ENCODE data around the gene RUBCN.
"Not testable (repeated sequence)": the region's sequence is repeated elsewhere in the genome, so short reads cannot be mapped to it uniquely, and the experiment has no call there.

The RUBCN gene

DNA sequence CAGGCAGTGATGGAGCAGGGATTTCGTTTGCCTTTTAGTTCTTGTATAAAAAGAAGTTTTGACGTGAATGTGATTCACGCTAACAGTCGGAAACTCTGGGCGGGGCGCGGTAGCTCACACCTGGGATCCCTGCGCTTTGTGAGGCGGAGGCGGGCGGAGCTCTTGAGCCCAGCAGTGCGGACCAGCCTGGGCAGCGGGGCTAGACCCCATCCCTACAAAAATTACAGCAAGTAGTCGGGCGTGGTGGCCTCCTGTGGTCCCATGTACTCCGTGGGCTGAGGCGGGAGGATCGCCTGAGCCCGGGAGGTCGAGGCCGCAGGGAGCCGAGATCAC is 81.7 kb downstream of the RUBCN start:
- DNase-seq, result not testable (repeated sequence)

GRCh38 chr3:197654090-197654997 is 82.4 kb downstream of the RUBCN start:
- peak; percentile 46 for DNase-seq

DNA sequence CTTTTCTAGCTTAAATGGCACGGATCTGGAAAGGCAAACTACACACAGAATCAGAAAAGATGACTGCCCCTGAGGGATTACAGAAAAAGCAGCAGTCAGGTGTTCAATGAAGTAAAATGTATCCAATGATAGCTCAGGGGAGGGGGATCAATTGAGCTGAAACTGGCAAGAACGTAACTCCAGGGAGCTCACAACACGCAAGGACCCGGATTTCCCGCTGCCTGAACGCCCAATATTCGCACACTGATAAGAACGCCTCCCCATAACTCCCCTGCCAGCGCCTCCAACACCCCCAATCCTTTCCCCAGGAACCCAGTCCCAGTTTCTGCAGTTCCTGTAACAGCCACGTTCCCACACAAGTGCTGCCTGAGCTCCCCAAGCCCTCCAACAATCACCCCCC is 83.8 kb downstream of the RUBCN start:
- DNase-seq, result not testable (repeated sequence)

GRCh38 chr3:197647649-197648048 is 89.1 kb downstream of the RUBCN start:
- DNase-seq, result not testable (repeated sequence)

GRCh38 chr3:197647191-197647590 is 89.5 kb downstream of the RUBCN start:
- DNase-seq, result not testable (repeated sequence)

DNA sequence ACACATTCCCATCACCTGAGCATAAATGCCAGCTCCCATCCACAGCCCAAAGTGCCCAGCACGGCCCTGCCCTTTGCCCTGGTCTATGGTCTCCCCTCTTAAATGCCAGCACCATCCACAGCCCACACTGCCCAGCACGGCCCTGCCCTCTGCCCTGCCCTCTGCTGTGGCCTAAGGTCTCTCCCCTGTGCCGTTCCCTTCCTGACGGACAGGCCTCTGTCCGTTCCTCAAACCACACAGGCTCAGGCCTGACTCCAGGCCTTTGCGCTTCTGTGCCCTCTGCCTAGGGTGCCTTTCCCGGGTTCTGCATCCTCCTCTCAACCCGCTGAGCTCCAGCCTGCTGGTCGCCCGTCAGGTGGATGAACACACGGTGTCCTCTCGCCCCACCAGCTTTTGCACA is 90.4 kb downstream of the RUBCN start:
- DNase-seq, result not testable (repeated sequence)

- not testable (repeated sequence) for DNase-seq
Measured at GRCh38 chr3:197637556-197637955, 99.1 kb downstream of the RUBCN start.

DNA sequence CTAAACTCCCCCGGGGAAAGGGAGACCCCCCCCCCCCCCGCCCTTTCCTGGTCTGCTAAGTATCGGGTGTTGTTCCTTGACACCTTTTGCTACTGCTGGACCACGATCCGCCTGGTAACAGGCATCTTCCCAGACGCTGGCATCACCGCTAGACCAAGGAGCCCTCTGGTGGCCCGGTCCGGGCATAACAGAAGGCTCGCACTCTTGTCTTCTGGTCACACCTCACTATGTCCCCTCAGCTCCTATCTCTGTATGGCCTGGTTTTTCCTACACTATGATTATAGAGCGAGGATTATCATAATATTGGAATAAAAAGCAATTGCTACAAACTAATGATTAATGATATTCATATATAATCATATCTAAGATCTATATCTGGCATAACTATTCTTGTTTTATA is 104.7 kb downstream of the RUBCN start:
- not testable (repeated sequence) for DNase-seq

DNA sequence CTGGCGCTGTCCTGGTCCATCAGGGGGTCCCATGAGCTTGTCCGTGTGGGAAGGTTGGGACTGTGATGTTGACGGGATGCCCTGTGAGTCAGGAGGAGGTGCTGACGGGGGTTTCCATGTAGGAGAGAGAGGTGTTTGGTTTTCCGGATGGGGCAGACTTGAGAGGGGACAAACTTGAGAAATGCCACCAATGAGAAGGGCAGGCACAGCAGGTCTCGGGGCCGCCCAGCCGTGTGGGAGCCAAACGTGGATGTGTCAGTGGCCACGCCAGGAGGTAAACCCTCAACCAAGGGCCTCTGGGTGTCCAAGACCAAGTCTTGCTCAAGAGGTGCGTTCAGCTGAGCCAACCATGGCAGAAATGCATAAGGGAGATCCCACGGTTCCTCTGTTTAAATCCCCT is 105.9 kb downstream of the RUBCN start:
- not testable (repeated sequence) for DNase-seq

- not testable (repeated sequence) for DNase-seq
Measured at GRCh38 chr3:197629286-197629685, 107.4 kb downstream of the RUBCN start.

GRCh38 chr3:197627772-197628523 is 108.8 kb downstream of the RUBCN start:
- peak; percentile 90 for DNase-seq

GRCh38 chr3:197627158-197627771 is 109.4 kb downstream of the RUBCN start:
- DNase-seq, result not testable (repeated sequence)

DNA sequence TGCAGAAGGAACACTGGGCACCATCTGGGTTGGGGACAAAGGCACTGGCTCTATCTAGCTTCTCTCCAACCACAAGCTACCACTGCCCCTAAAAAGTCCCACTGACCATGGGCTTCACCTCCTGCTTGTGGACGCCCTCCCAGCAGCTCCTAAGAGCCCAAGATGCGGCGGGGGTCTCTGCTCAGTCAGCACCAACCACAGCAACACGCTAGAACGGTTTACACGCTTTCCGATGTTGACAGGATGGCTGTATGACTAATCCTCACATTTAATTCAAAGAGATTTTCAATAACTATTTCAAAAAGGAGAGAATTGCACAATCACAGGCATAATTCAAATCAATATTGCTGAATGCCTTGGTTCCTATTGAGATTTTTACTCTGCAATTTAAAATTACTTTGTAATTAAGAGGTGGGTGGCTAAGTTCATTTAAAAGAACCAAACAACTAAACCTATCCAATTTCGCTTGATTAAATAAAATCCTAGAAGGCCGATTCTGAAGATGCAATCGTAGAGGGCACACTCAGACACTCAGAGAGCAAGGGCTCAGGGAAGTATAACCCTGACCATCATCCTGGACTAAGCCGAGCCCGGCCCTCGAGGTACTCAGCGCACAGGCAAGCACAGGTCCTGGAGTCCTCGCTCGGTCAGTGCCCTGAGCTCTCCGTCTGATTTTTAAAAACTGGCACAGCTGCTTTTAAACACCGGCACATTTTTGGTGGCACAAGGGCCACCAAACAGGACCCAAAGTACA is 110.1 kb downstream of the RUBCN start:
- DNase-seq, result not testable (repeated sequence)

DNA sequence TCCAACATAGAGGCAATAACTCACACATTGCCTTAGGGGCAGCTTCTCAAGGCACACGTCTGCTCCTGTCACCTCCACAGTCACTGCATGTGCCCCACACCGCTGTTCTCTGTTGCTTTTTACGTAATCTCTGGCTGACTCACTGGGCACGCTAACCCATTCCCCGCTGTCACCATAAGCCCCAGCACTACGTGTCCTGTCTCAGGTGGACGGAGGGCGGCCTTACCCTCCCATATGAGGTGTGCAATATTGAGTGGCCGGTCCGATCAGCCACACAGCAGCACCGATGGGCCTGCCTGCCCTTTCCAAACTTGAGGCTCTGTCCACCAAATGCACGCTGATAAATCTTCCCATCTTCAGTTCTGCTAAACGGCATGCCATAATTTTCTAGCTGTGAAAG is 115.2 kb downstream of the RUBCN start:
- DNase-seq, result not testable (repeated sequence)
